ENCODE results near the gene PRCD. TPM values are rescaled to one million over a fixed set of nuclear protein-coding genes. Genes with fewer than 3 reads are reported as not detected.
"Not testable (repeated sequence)": the region's sequence is repeated elsewhere in the genome, so short reads cannot be mapped to it uniquely, and the experiment has no call there.

PRCD gene
- polyA plus RNA-seq, 3 donors = 3.0 to 6.0 (median 3.9) TPM

DNA sequence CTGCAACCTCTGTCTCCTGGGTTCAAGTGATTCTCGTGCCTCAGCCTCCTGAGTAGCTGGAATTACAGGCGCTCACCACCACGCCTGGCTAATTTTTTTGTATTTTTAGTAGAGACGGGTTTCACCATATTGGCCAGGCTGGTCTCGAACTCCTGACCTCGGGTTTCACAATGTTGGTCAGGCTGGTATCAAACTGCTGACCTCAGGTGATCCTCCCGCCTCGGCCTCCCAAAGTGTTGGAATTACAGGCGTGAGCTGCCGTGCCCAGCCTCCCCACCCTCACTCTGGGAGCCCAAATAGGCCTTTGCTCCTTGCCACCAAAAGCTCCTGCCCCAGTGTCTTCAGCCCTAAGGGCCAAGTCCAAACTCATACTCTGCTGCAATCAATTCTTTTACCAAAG is 18.2 kb upstream of the PRCD start:
- DNase-seq (ENCODE audit: extremely low read depth in 1 of 11, low read depth in 9 of 11, low spot score in 4 of 11) = not testable (repeated sequence)

DNA sequence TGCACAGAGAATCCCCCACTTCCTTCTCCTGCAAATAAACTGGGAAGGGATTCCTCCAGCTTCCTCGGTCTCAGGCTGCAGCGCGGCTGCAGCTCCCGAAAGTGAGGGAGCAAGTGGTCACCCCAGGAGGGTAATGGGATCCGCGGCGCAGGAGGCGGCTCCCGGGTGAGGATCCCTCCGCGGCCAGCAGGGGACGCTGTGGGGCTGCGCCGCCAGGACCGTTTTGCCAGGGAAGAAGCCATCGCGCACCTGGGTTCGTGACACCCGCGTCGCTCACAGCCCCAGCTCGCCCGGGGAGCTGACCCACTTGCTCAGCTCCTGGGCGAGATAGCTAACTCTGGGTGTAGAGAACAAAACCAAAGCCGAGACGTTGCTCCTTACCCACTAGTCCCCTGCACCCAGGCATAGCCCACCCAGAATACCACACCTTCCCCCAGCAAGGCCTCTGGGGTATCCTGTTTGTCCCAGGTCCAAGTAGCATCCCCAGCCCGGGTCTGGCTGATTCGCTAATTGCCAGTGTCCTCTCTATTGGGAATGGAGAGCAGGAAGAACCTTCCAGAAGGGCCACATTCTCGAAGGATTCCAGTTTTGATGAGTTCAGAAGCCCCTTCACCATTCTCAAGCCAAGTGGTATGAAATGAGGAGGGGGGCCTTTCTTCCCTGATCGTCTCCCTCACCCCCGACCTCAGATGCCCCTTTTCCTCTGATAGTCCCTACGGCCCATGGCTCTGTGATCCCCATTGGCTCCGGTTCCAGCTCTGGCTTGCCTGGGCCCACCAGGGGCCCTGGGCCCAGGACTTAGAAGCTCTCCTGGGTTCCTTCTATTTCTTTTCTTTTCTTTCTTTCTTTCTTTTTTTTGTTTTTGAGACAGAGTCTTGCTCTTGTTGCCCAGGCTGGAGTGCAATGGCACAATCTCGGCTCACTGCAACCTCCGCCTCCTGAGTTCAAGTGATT is 16.5 kb upstream of the PRCD start:
- no peak for DNase-seq (ENCODE audit: extremely low read depth in 1 of 11, low read depth in 9 of 11, low spot score in 4 of 11)

DNA sequence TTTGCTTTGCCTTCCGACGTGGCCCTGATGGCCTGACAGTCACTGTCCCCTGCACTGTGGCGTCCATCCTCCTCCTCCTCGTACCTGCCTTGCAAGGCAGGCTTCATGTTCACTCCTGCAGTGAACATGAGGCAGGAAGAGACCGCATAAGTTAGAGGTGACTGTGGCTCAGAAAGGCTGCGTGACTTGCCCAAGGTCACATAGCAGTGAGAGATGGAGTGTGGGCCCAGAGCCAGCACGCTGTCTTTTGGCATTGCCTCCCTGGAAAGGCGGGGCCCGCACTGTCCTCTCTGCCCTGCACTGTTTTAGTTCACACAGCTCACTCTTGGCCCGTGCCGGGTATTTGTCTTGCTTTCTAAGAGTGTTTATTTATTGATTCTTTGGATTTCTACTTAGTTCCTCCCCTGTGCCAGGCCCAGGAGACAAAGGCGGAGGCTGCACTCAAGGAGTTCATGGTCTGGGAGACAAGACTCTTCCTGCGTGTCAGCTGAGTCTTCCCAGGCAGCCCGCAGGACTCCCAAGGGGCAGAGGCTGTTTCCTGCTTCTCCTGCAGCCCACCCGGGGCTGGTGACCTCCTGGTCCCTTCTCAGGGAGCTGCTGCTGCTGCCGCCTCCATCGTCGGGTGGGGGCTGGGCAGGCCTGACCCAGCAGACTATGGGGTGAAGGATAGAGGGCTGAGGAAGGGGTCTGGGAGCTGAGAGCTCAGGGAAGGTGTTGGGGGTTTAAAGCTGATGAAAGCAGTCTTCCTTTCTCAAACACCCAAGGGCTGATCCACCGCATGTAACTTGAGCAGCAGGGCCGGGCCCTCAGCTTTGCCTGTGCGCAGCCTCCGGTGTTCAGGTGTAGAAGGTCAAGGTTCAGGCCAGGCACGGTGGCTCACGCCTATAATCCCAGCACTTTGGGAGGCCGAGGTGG is 15.0 kb upstream of the PRCD start:
- DNase-seq (ENCODE audit: extremely low read depth in 1 of 11, low read depth in 9 of 11, low spot score in 4 of 11) = no peak

DNA sequence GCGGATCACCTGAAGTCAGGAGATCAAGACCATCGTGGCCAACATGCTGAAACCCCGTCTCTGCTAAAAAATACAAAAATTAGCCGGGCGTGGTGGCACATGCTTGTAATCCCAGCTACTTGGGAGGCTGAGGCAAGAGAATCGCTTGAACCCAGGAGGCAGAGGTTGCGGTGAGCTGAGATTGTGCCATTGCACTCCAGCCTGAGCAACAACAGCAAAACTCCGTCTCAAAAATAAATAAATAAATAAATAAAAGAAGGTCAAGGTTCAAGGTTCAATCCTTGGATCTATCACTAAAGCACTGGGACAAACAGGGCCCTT is 14.4 kb upstream of the PRCD start:
- DNase-seq (ENCODE audit: extremely low read depth in 1 of 11, low read depth in 9 of 11, low spot score in 4 of 11) = not testable (repeated sequence)

GRCh38 chr17:76527016-76527415 is 12.8 kb upstream of the PRCD start:
- DNase-seq (ENCODE audit: extremely low read depth in 1 of 11, low read depth in 9 of 11, low spot score in 4 of 11) = not testable (repeated sequence)

DNA sequence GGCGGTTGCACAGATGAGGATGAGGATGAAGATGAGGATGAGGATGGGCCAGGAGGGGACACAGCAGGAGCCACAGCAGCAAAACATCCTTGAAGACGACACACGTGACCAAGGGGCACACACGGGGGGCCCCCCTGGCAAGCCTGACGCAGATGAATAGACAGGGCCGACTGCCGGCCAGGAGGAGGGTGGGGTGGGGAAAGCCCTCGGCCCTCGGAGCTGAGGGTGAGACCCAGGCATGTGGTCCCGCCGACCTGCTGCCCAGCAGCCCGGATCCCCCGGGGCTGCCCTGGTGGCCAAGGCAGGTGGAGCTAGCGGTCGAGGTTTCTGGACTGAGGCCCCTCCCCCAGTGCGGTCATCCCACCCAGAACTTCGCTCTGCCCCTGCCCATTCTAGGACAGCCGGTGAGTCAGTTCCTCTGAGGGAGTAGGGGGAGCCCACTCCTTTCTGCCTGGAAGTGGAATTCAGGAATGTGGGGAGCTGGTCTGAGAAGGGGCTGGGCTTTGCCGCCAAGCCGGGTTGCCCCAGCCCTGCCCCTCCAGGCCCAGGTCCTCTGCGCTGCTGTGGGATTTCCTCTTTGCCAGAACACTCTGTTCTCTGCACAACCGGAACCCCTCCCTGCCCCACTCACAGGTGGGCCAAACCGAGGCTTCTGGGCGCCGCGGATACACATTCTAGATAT is 12.3 kb upstream of the PRCD start:
- no peak for DNase-seq (ENCODE audit: extremely low read depth in 1 of 11, low read depth in 9 of 11, low spot score in 4 of 11)

- DNase-seq (ENCODE audit: extremely low read depth in 1 of 11, low read depth in 9 of 11, low spot score in 4 of 11) = no peak
Measured at GRCh38 chr17:76528156-76528527, 11.7 kb upstream of the PRCD start.

DNA sequence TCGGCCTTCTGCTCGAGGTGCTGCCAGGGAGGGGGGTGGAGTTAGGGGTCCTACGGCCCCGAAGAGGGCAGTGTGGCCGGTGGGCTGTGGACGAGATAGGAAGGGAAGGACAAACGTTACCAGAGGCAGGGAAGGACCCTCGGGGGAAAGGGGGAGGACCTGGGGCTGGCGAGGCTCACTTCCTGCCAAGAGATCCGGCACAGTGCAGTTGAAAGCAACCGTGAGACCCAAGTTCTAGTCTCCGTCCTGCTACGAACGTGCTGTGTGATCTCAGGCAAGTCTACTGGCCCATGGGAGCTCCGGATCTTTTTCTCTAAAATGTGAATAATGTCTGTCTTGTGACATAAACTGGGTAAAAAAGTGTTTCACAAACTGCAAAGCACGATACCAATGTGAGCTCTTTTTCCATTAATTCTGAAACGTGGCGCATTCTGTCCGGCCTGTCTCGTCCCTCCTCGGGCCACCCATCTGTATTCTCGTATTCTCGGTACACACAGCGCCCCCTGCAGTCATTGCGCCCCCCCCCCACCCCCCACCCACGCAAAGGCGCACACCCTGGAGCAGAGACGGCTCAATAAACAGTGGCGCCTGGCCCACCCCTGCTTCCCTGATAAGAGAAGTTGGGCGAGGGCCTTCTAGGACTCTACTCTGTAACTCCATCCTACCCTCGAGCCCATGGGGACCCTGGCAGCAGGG is 11.2 kb upstream of the PRCD start:
- no peak for DNase-seq (ENCODE audit: extremely low read depth in 1 of 11, low read depth in 9 of 11, low spot score in 4 of 11)

GRCh38 chr17:76529224-76530094 is 10.4 kb upstream of the PRCD start:
- DNase-seq (ENCODE audit: extremely low read depth in 1 of 11, low read depth in 9 of 11, low spot score in 4 of 11) = peak in 10 of 11 donors; percentile 68 to 86 (median 77)

GRCh38 chr17:76530095-76530723 is 9.6 kb upstream of the PRCD start:
- DNase-seq (ENCODE audit: extremely low read depth in 1 of 11, low read depth in 9 of 11, low spot score in 4 of 11) = no peak

DNA sequence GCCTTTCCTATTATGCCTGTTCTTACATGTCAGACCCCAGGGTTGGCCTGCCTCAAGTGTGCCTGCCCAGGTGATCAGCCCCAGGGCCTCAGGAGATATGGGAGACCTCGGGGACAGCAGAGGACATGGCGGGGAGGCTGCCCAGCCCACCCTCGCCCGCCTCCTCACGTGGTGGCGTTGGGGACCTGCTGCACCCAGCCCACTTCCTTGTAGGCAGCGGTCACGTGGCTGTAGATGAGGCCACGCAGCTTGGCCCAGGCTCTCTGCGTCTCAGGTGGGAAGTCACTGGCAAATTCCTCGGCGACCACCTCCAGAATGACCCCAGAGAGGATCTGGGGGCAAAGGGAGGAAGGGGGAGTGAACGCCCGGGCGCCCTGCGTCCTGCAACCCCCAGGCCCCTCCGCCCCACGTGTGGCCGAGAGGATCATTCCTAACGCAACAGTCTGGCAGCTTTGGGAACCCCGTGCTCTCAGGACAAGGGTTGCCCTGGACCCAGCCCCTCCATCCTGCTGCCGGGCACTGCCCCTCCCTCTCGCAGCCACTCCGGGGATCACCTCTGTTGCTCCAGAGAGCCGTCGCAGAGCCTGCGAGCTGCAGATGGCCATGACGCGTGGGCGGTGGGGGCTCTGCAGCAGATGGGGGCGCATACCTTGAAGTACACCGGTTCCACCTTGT is 8.9 kb upstream of the PRCD start:
- DNase-seq (ENCODE audit: extremely low read depth in 1 of 11, low read depth in 9 of 11, low spot score in 4 of 11) = no peak

- no peak for DNase-seq (ENCODE audit: extremely low read depth in 1 of 11, low read depth in 9 of 11, low spot score in 4 of 11)
Measured at GRCh38 chr17:76531486-76532038, 8.3 kb upstream of the PRCD start.

- no peak for DNase-seq (ENCODE audit: extremely low read depth in 1 of 11, low read depth in 9 of 11, low spot score in 4 of 11)
Measured at GRCh38 chr17:76532072-76532651, 7.7 kb upstream of the PRCD start.

DNA sequence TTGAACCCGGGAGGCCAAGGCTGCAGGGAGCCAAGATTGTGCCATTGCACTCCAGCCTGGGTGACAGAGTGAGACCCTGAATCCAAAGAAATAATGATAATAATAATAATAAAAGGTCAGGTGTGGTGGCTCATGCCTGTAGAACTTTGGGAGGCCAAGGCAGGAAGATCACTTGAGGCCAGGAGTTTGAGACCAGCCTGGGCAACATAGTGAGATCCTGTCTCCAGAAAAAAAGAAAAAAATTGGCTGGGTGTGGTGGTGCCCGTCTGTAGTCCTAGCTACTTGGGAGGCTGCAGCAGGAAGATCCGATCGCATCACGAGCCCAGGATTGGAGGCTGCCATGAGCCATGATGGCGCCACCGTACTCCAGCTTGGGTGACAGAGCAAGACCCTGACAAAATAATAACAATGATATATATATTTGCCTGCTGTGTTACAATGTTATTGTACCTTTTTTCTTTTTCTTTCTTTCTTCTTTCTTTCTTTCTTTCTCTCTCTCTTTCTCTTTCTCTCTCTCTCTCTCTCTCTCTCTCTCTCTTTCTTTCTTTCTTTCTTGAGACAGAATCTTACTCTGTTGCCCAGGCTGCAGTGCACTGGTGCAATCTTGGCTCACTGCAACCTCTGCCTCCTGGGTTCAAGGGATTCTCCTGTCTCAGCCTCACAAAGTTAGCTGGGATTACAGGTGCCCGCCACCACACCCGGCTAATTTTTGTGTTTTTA is 6.0 kb upstream of the PRCD start:
- not testable (repeated sequence) for DNase-seq (ENCODE audit: extremely low read depth in 1 of 11, low read depth in 9 of 11, low spot score in 4 of 11)

DNA sequence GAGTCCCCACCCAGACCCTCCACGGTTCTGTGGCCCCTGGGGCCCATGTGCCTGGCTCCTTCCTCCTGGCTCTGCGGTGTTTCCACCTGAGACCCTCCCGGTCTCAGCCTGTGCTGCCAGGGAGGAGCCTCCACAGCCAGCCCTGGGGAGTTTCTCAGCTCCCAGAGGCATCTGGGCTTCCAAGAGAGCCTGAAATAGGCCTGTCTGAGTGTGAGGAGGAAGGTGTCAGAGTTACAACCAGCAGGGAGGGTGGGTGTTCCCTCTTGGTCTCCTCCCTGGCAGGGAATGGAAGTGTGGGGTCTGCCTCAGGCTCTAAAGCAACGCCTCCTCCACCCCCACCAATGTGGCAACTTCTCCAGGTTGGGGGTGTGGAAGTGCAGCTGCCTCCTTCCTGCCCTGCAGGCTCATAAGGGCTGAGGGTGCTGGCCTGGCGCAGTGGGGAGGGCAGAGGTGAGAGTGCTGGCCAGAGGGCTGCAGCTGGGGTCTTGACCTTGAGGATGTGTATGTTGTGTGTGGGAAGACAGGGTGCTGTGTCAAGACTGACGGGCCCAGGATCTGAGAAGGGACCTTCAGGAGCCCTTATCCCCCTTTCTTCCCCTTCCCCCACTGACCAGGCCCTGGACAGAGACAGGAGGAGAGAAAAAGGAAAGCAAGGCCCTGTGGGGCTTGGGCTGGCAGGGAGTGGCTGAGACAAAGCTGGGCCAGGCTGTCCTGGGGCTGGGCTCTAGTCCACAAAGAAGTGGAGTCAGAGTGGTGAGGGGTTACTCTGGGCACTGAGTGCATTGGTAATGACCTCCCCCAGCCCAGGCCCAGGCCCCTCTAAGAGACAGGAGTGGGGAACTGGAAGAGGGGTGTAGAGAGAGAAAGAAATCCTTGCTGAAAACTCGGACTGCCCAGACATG is 4.8 kb upstream of the PRCD start:
- DNase-seq (ENCODE audit: extremely low read depth in 1 of 11, low read depth in 9 of 11, low spot score in 4 of 11) = no peak

Data from renal cortex interstitium (tissue), 11 donors.